GM18858 (cell line): ENCODE data around the gene HTRA2.

Source experiments
- ATAC-seq: cut with Tn5 transposase; IDR thresholded peaks from one replicate; pipeline ENCODE4 v1.9.1; 2021; ENCODE audit not compliant: unreplicated experiment

Gene HTRA2

GRCh38 chr2:74515271-74515980 lies 14.3 kb upstream of the HTRA2 start:
- ATAC-seq, result no peak

GRCh38 chr2:74515981-74516633 lies 13.6 kb upstream of the HTRA2 start:
- ATAC-seq, result no peak

- no peak for ATAC-seq
These were observed 13.1 kb upstream of the HTRA2 start for GRCh38 chr2:74516650-74517049.

GRCh38 chr2:74522516-74522915 lies 7.2 kb upstream of the HTRA2 start:
- no peak for ATAC-seq

- ATAC-seq, result no peak
These were observed 5.7 kb upstream of the HTRA2 start for GRCh38 chr2:74524005-74524404.

GRCh38 chr2:74524955-74525716 lies 4.6 kb upstream of the HTRA2 start:
- ATAC-seq, result no peak

GRCh38 chr2:74525717-74526648 lies 3.8 kb upstream of the HTRA2 start, which contains the start of gene DQX1:
DQX1 (minus strand) TSS chr2:74526231; CDS start chr2:74525729, 502 bp downstream.
- peak; percentile 25 for ATAC-seq

GRCh38 chr2:74526649-74527230 lies 3.0 kb upstream of the HTRA2 start:
- no peak for ATAC-seq

GRCh38 chr2:74527741-74528140 lies 2.0 kb upstream of the HTRA2 start:
- ATAC-seq, result no peak

- no peak for ATAC-seq
These were observed 955 bp upstream of the HTRA2 start for GRCh38 chr2:74528600-74529356.

- ATAC-seq, result no peak
These were observed 780 bp downstream of the HTRA2 start for GRCh38 chr2:74530239-74531187.

- no peak for ATAC-seq
These were observed 1.9 kb downstream of the HTRA2 start for GRCh38 chr2:74531666-74532065.

GRCh38 chr2:74532222-74532621 lies 2.5 kb downstream of the HTRA2 start:
- ATAC-seq, result no peak

- ATAC-seq, result no peak
These were observed 3.7 kb downstream of the HTRA2 start for GRCh38 chr2:74533464-74533863.

- no peak for ATAC-seq
These were observed 4.7 kb downstream of the HTRA2 start for GRCh38 chr2:74534411-74534810.

- no peak for ATAC-seq
These were observed 5.8 kb downstream of the HTRA2 start for GRCh38 chr2:74535440-74535965.

- no peak for ATAC-seq
These were observed 6.6 kb downstream of the HTRA2 start for GRCh38 chr2:74536166-74536950.

GRCh38 chr2:74537140-74537539 lies 7.4 kb downstream of the HTRA2 start:
- ATAC-seq, result no peak
